Astrocyte of the hippocampus (primary cell): ENCODE measurements around the gene LTF.
"Not testable (repeated sequence)": the region's sequence is repeated elsewhere in the genome, so short reads cannot be mapped to it uniquely, and the experiment has no call there.

Source experiments
- DNase-seq: peaks from one replicate; pipeline ENCODE4 v3.0.0; 2011; ENCODE audit warnings: low read depth, low spot score

LTF gene

DNA sequence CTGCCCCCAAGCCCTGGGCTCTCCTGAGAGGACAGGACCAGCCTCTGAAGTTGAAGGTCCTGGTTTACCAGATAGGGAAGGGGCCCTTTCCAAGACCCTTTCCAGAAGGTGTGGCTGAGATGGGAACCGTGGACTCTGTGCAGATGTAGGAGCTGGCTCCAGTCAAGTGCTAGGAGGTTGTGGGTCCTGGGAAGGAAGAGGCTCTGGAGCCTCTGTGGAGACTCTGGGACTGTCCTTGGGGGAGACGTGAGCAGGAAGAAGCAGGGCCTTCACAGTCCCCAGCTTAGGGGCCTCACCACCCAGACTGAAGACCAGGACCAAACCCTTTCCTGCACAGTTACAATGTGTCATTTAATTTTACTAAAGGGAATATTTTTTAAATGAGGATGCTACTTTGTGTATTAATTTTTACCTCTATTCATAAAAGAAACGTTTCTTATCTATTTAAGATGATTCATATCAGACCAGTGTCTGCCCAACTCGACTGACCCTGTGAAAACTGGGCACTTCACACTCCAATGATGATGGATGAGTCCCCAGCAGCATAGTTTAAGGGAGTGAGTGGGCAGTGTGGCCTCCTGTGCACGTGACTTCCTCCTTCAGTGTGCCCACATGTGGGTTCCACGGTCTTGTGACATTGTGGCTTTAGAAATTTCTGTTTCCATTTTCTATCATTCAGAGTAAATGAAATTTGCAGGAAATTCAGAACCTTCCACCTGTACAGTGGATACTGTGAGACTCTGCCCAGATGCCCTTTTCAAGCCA is 68.8 kb downstream of the LTF start:
- no peak for DNase-seq

DNA sequence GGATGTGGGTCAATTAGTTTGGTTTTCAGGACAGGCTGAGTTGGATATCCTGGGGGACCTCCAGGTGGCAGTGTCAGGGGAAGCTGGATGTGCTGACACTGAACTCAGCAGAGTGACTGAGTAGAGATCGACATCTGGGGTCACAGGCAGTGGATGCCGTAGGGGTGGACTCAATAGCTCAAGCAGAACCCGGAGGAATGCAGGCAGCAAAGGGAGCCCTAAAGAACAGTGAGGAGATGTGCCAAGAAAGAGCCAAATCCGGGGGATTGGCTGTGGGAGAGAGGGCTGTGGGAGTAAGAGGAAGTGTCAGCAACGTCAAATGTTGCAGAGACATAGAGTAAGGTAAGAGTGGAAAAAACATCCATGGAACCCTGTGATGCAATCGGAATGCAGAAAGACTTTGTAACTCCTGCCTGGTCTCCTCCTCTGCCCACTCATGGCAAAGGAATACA is 69.5 kb downstream of the LTF start:
- DNase-seq, result no peak

DNA sequence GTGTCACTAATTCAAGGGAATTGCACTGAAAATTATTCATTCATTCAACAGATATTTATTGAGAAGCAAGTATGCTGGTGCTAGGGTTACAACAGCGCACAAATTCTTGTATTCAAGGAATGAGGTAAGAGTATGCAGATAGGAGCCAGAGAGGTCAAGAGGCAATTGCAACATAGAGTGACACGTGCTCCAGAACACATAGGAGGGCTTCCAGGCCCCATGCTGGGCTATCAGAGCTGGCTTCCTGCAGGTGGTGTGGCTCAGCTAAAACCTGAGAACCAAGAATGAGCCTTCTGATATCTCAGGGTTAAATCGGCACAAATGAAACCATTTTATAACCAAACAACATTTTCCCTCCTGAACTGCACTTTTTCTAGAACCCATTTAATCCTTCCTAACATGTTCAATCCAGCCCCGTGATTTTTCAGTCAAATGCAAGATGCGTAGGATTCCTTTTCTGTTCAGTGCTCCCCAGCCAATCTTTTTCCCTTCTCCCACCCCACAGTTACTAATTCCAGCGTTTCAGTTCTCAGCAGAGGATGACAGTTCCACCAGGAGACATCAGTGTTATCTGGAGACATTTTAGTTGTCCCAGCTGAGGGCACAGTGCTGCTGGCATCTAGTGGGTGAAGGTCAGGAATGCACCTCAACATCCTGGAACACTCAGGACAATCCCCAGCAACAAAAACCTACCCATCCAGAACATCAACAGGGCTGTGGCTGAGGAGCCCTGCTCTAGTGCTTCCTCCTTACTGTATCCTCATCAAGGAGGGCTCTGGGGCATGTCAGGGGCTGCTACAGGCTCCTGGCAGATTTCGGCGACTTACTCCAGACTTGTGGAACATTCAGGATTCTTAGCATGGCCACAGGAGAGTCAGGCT is 70.9 kb downstream of the LTF start:
- DNase-seq, result no peak

DNA sequence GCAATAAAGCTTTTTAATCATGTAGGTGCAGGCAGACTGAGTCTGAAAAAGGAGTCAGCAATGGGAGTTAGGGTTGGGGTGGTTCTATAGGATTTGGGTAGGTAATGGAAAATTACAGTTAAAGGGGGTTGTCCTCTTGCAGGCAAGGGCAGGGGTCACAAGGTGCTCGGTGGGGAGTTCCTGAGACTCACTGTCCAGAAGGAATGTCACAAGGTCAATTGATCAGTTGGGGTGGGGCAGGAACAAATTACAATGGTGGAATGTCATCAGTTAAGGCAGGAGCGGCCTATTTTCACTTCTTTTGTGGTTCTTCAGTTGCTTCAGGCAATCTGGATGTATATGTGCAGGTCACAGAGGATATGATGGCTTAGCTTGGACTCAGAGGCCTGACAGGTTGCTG is 71.7 kb downstream of the LTF start:
- no peak for DNase-seq

DNA sequence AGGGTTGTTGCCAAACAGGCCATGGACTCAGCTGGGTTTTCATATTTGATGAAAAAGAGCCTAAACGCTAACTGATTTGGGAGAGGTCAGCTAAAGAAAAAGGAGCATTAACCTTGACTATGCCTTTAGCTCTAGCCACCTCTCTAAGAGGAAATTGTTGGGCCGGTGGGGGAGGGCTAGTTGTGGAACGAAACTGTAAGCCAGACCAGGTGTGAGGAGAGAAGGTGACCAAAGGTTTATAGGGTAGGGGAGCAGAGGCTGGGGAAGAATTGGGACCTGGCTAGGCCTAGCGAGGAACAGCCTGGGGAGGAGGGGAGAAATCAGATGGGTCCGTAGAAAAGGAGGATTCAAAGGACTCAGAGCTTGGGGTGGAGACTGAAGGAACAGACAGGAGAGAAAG is 73.2 kb downstream of the LTF start:
- not testable (repeated sequence) for DNase-seq

DNA sequence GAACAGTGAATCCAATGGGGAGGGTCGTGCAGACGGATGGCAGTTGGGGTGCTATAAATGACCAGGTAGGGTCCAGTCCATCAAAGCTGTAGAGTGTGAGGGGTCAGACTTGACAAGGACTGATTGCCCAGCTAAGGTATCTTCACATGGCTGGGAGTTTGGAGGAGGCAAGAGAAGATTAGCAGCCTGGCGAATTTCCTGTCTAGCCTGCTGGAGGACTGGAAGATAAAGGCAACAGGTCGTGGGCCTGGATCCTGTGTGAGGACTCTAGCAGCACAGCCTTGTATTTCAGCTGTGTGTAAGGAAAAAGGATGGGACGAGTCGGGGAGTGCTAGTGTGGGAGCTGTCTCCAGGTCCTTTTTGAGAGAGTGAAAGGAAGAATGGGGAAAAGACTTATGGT is 75.4 kb downstream of the LTF start:
- DNase-seq, result no peak

DNA sequence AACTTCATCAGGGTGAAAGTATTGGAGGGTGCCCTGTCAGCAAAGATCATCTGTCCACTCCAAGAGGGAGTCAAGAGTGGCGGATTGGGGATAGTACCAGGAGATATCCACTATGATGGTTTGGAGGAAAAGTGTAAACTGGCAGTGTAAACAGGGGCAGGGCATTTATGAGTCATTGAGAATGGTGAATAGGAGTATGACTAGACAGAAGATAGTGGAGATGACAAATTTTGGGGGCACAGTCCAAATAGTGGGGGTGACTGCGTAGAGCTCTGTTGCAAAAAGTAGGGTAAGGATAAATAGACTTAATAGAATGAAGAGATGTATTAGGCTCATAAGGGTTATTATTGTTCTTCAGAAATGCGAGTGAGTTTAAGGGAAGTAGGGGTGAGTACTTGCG is 75.9 kb downstream of the LTF start:
- DNase-seq, result not testable (repeated sequence)

DNA sequence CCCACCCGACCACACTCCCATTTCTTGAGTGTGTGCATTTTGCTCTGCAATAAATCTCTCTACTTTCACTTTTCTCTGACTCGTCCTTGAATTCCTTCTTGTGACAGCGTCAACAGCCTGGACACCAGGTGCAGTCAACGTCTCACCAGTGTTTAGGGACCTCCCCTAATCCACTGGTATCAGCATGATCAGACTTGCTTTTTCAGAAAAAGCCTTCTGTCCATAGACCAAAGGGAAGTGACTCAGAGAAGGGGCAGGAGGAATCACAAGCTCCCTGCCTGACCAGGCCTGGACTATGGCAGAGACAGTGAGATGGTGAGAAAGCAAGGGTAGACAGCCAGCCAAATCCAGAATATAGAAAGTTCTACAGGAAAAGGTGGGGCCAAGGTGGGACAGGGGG is 78.5 kb downstream of the LTF start:
- DNase-seq, result no peak
